ENCODE data around the gene SIRT3.
A peak's percentile ranks its signal among the peaks of the same experiment; 100 is the strongest.
"Not testable (repeated sequence)": the region's sequence is repeated elsewhere in the genome, so short reads cannot be mapped to it uniquely, and the experiment has no call there.

The SIRT3 gene

DNA sequence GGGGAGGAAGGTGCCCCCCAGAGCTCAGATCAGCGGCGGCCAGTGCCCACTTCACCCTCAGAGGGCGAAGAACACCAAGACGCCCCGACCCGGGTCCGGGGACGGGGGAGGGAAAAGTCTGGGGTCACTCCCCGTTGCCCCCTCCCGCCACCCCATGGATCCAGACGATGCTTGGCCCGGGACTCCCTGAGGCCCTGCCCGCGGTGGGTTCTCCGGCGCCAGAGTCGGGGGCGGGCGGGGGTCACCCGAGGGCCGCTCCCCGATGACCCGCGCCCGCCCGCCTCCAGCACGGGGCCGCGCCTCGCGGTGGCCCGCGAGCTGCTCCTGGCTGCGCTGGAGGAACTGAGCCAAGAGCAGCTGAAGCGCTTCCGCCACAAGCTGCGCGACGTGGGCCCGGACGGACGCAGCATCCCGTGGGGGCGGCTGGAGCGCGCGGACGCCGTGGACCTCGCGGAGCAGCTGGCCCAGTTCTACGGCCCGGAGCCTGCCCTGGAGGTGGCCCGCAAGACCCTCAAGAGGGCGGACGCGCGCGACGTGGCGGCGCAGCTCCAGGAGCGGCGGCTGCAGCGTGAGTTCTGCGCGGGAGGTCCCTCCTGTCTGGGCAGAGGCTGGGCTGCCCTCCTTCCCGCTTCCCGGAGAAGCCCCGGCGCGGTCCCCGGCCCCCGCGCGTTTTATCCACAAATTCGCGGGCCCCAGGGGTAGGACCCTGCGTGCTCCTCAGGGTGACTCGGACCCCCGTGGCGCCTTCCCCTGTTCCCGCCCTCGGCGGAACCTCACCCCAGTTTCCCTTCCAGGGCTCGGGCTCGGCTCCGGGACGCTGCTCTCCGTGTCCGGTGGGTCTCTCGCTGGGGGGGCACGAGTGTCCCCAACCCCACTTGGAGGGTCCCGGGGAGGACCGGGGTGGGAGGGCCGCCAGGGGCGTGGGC lies 43.2 kb upstream of the SIRT3 start:
- Mint-ChIP-seq H3K9me3 (no peaks in the 10 kb centered on the region), H3K4me3 (no peak overlapping the region), H3K27ac (peak overlapping the region; percentile 58), H3K4me1 (ENCODE audit: low read depth) (peaks cover 60% of the 10 kb centered on the region), H3K27me3 (peaks cover 80% of the 10 kb centered on the region), H3K36me3 (ENCODE audit: low read depth) (no peaks in the 10 kb centered on the region)
- intact Hi-C loops (cut with micrococcal nuclease): no loop called here

DNA sequence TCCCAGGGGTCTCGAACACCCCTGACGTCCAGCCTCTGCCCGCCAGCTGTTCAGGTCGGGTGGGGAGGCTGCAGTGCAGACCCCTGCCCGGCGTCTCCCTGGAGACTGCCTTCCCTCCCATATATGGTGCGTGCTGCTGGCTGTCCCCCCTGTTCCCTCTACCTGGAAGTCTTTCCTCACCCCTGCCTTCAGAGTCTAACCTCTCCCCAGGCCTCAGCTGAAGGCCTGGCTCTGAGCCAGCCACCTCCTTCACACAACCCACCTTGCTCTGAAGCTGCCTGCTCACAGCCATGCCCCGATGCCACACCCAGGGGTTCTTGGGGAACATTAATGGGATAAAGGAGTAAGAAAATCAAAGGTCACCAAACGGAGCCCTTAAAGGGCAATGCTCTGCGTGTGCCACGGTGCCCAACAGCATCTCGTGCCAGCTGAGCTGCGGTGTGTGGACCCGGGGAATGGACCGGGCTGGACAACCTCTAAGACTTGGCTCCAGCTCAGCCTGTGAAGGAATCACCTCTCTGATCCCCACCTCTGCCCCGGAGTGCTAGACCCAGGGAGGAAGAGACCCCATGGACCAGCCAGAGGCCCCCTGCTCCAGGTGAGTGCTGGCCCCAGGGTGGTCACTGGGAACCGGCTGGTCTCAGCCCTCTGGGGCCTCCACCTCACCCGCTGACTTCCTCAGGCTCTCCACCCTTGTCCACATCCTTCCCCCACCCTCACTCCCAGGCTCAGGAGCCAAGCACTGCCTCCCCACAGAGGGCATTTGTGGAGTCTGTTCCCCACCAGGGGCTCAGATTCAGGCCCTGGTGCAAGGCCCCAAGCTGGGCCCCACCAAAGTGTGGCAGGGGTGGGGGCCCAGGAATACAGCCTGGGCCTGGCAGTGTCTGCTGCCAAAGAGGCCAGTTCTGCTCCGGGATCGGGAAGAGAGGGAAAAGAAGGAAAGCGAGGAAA lies 42.1 kb upstream of the SIRT3 start, which contains the start of gene NLRP6:
Gene NLRP6, plus strand, starts transcription at position 407 of the 951 bp plus-strand sequence. Its CDS starts 163 bp downstream, at position 570.
- no peaks in the 10 kb centered on the region for H3K36me3 Mint-ChIP-seq (ENCODE audit: low read depth)
- intact Hi-C loops (cut with micrococcal nuclease): no loop called here
- H3K4me1 Mint-ChIP-seq (ENCODE audit: low read depth): peaks cover 64% of the 10 kb centered on the region
- H3K27ac Mint-ChIP-seq: peak within 1 kb of the TSS; percentile 58
- no peak within 1 kb of the TSS for H3K4me3 Mint-ChIP-seq
- peaks cover 69% of the 10 kb centered on the region for H3K27me3 Mint-ChIP-seq
- H3K9me3 Mint-ChIP-seq: no peaks in the 10 kb centered on the region

DNA sequence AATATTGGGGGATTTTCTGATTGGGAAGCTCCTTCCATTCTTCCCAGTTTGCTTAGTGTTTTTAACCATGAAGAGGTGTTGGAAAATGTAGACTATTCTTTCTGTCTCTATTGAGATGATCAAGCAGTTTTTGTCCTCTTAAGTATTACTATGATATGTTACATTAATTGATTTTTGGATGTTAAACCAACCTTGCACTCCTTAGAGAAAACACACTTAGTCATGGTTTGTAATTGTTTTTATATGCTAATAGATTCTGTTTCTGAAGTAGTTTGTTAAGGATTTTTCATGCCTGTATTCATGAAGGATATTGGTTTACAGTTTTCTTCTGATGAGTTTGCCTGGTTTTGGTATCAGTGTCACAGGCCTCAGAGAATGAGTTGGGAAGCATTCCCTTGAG lies 40.1 kb upstream of the SIRT3 start:
- Mint-ChIP-seq H3K9me3 (no peaks in the 10 kb centered on the region), H3K36me3 (ENCODE audit: low read depth) (no peaks in the 10 kb centered on the region), H3K4me3 (no peak overlapping the region), H3K4me1 (ENCODE audit: low read depth) (peaks cover 53% of the 10 kb centered on the region), H3K27ac (no peak overlapping the region), H3K27me3 (peaks cover 59% of the 10 kb centered on the region)
- intact Hi-C loops (cut with micrococcal nuclease): no loop called here

DNA sequence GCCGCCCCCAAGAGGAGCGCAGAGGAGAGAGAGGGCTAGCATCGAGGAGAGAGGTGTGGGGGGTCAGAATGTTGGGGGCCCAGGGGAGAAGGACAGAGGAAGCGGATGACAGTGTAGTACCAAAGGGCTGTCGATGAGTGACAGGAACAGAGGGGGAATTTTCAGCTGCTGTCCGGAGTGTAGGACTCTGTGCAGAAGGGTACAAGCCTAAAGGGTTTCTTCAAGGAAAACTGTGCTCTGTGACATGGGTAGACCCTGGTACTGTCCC lies 36.7 kb upstream of the SIRT3 start:
- Mint-ChIP-seq H3K36me3 (ENCODE audit: low read depth) (no peaks in the 10 kb centered on the region), H3K27ac (peak overlapping the region; percentile 99), H3K27me3 (peaks cover 27% of the 10 kb centered on the region), H3K4me1 (ENCODE audit: low read depth) (peaks cover 59% of the 10 kb centered on the region), H3K9me3 (no peaks in the 10 kb centered on the region), H3K4me3 (no peak overlapping the region)
- intact Hi-C loops (cut with micrococcal nuclease): loop anchor here (5.0 kb wide), 1 partner anchor 34 kb away; the partner anchor contains the start of gene IFITM2

DNA sequence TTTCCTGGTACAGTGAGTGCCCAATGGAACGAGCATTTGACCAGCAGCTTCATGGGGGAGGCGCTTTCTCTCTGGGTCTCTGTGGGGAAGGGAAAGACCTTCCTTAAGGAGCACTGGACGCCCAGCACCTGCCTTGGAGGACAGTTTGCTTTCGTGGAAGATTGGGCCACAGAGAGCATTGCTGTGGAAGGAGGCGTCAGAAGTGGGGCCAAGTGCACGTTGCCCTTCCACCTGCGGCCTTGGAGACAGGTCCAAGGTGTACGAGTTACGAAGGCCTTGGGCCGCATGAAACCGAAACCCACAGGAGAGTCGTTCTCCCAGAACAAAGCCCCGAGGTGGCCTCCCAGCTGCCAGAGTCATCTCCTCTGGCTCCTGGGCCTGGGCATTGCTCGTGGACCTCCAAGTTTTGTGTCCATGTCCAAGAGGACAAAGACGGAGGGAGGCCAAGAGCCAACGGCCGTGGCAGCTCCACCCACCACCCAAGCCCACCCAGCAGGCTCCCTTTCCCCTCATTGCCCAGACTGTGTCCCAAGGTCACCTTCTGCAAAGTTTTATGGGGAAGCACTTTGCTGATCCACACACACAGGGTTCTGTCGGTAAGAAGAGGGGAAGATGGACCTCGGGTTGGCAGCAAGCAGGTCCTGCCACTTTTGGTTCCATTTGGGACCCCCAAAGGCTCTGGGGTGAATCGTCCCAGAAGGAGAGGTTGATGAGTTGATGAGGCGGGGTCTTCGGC lies 36.2 kb upstream of the SIRT3 start:
- Mint-ChIP-seq H3K27me3 (peaks cover 23% of the 10 kb centered on the region), H3K4me3 (no peak overlapping the region), H3K9me3 (no peaks in the 10 kb centered on the region), H3K36me3 (ENCODE audit: low read depth) (no peaks in the 10 kb centered on the region), H3K4me1 (ENCODE audit: low read depth) (peaks cover 59% of the 10 kb centered on the region), H3K27ac (peak overlapping the region; percentile 99)
- intact Hi-C loops (cut with micrococcal nuclease): loop anchor here (5.0 kb wide), 1 partner anchor 35 kb away; the partner anchor contains the start of gene IFITM2

DNA sequence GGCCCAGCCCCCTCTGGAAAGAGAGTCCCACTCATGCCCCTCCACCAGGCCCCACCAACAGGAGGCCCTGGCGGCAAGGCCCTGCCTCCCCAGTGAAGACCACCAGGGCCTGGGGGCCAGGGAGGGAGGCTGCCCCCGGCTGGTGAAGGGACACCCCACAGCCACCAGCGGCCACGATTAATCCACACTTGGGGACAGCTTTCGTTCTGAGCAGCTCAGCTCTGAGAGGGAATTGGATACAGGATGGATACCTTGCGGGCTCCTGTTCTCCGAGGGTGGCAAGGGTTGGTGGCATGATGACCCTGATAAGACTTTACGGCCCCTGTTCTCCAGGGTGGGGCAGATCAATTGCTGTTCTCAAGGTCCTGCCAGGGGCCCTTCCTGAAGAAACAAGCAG lies 35.2 kb upstream of the SIRT3 start:
- no peaks in the 10 kb centered on the region for H3K9me3 Mint-ChIP-seq
- intact Hi-C loops (cut with micrococcal nuclease): loop anchor here (5.0 kb wide), 1 partner anchor 36 kb away; the partner anchor contains the start of gene IFITM2
- H3K27ac Mint-ChIP-seq: peak overlapping the region; percentile 99
- H3K36me3 Mint-ChIP-seq (ENCODE audit: low read depth): no peaks in the 10 kb centered on the region
- peaks cover 15% of the 10 kb centered on the region for H3K27me3 Mint-ChIP-seq
- H3K4me1 Mint-ChIP-seq (ENCODE audit: low read depth): peaks cover 65% of the 10 kb centered on the region
- H3K4me3 Mint-ChIP-seq: no peak overlapping the region

DNA sequence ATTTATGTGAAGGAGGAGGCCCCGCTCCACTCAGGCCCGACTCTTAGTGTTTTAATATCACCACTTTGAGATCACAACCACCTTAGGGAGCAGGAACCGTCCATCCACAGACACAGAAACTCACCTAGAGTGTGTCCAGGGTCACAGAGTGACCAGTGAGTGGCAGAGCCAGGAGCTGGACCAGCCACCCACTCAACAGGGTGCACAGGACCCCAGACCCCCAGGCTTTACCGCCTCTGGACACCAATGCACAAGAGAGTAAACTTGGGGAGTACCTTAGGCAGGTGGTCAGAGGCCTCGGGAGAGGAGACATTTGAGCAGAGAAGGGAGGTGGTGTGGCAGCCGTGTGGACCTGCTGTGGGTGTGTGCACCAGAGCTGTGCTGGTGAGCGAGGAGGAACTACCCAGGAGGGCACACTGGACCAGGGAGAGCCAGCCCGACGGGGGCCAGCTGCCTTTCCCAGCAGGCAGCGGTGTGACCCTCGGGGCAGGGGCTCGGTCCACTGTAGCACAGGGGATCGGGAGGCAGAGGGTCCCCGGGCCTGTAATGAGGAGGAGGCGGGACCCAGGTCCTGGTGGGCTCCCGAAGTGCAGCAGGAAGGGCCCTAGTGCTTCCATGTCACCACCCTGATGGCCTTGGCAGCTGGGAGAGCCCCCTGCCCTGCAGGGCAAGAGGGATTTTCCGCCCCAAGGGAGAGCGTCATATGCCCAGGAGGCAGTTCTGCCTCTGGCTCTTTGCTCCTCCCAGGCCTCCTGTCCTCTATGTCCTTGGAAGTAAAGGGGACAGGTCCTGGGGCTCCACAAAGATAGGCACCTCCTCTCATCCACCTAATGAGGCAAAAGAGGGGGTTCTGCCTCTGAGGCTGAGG lies 34.5 kb upstream of the SIRT3 start:
- Mint-ChIP-seq H3K27ac (peak overlapping the region; percentile 99), H3K4me1 (ENCODE audit: low read depth) (peaks cover 65% of the 10 kb centered on the region), H3K27me3 (peaks cover 12% of the 10 kb centered on the region), H3K36me3 (ENCODE audit: low read depth) (no peaks in the 10 kb centered on the region), H3K4me3 (peak overlapping the region; percentile 2), H3K9me3 (no peaks in the 10 kb centered on the region)
- intact Hi-C loops (cut with micrococcal nuclease): loop anchor here (5.0 kb wide), 1 partner anchor 37 kb away; the partner anchor contains the start of gene IFITM2

DNA sequence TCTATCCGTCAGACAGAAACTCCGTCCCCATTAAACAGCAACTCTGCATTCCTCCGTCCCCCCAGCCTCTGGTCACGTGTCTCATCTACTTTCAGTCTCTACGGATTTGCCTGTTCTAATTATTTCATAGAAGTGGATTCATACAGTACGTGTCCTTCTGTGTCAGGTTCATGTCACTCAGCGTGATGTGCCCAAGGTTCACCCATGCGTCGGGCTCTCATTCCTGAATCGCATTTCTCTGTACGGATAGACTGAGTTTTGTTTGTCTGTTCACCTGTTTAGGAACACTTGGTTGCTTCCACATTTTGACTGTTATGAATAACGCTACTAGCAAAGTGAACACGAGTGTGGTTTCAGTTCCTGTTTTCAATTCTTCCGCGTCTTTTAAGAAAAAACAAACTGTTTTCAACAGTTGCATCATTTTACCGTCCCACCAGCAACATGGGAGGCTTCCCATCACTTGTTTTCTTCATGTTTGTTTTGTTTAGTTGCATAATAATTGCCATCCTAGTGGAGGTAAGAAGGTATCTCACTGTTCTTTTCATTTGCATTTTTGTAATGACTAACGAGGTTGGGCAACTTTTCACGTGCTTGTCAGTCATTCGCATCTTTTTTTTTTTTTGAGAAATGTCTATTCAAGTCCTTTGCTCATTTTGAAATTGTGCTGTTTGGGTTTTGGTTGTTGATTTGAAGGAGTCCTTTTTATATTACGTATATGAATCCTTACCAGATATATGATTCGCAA lies 33.2 kb upstream of the SIRT3 start:
- H3K27me3 Mint-ChIP-seq: peaks cover 10% of the 10 kb centered on the region
- intact Hi-C loops (cut with micrococcal nuclease): loop anchor here (1.0 to 2.0 kb wide), 2 partner anchors 8 to 63 kb away; partner anchors contain the start of genes BET1L and RIC8A
- no peaks in the 10 kb centered on the region for H3K36me3 Mint-ChIP-seq (ENCODE audit: low read depth)
- H3K9me3 Mint-ChIP-seq: no peaks in the 10 kb centered on the region
- peak overlapping the region; percentile 77 for H3K4me3 Mint-ChIP-seq
- peak overlapping the region; percentile 99 for H3K27ac Mint-ChIP-seq
- peaks cover 55% of the 10 kb centered on the region for H3K4me1 Mint-ChIP-seq (ENCODE audit: low read depth)

DNA sequence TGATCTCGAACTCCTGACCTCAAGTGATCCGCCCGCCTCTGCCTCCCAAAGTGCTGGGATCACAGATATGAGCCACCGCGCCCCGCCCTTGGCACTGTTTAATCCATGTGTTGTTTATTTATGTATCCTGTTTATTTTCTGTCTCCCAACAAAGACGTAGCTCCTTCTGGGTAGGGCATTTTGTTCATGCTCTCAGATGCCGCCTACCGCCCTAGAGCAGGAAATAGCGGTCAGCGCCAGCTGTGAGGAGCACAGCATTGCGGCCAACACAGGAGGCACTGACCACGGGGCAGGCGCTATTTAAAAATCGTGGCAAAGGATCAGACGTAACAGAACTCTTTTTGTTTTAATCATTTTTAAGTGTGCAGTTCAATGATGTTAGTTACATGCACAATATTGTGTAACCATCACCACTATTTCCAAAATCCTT lies 32.6 kb upstream of the SIRT3 start:
- intact Hi-C loops (cut with micrococcal nuclease): loop anchor here (1.0 to 2.0 kb wide), 3 partner anchors 9 to 62 kb away; partner anchors contain the start of genes BET1L, PSMD13, RIC8A and SIRT3

DNA sequence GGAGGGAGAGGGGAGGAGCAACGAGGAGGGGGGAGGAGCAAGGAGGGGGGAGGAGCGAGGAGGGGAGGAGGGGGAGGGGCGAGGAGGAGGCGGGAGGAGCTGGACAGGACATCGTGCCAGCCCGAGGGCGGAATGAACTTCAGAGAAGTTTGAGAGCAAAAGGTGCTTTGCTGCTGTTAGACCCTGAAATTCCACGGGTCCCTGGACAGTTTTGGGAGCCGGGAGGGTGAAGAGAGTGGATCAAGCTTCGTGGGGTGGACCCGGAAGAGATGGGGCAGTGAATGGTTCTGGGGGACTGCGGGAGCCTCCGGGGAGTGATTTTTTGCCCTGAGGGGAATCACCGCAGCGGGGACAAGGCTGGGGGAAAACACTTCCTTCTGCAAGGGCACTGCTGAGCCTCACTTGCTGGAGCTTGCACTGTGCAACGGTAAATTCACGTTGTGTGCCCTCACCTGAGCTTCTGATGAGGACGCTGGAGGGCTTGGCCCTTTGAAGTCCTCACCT lies 31.4 kb upstream of the SIRT3 start:
- intact Hi-C loops (cut with micrococcal nuclease): no loop called here
- H3K27ac Mint-ChIP-seq: peak overlapping the region; percentile 99
- no peaks in the 10 kb centered on the region for H3K9me3 Mint-ChIP-seq
- peaks cover 5% of the 10 kb centered on the region for H3K27me3 Mint-ChIP-seq
- peaks cover 47% of the 10 kb centered on the region for H3K4me1 Mint-ChIP-seq (ENCODE audit: low read depth)
- no peaks in the 10 kb centered on the region for H3K36me3 Mint-ChIP-seq (ENCODE audit: low read depth)
- peak overlapping the region; percentile 77 for H3K4me3 Mint-ChIP-seq

More for the DNA sequence above, 32.6 kb upstream of the SIRT3 start:
- not testable (repeated sequence) for H3K9me3 Mint-ChIP-seq; H3K36me3 Mint-ChIP-seq (ENCODE audit: low read depth)
- Mint-ChIP-seq H3K27me3 (peaks cover 10% of the 10 kb centered on the region), H3K4me3 (peak overlapping the region; percentile 77), H3K27ac (peak overlapping the region; percentile 99), H3K4me1 (ENCODE audit: low read depth) (peaks cover 51% of the 10 kb centered on the region)

DNA sequence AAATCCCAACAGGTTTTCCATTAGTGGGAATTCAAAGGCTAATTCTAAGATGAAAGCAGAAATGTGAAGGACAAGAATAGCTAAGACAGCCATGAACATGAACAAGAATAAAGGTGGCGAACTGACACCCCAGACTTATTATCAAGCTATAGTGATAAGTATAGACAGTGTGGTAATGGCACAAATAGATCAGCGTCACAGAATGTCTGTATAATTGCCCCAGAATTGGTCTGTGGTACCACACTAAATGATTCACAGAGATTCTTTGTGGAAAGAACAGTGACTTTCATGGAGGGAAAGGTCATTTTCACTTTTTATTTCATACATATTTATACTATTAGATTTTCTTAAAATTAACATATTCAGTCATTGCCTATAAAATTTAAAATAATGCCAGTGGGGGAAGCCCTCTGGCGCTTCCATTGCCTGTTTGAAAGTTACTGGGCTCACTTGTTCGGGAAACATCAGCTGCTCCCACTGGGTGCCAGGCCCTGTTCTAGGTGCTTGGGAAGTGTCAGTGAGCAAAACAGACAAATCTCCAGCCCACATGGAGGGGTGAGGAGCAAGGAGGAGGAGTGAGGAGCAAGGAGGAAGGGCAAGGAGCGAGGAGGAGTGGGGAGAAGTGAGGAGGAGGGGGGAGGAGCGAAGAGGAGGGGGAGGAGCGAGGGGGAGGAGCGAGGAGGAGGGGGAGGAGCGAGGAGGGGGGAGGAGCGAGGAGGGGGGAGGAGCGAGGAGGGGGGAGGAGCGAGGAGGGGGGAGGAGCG lies 30.7 kb upstream of the SIRT3 start:
- H3K36me3 Mint-ChIP-seq (ENCODE audit: low read depth): no peaks in the 10 kb centered on the region
- peak overlapping the region; percentile 50 for H3K4me3 Mint-ChIP-seq
- no peaks in the 10 kb centered on the region for H3K9me3 Mint-ChIP-seq
- peak overlapping the region; percentile 99 for H3K27ac Mint-ChIP-seq
- peaks cover 44% of the 10 kb centered on the region for H3K4me1 Mint-ChIP-seq (ENCODE audit: low read depth)
- H3K27me3 Mint-ChIP-seq: peaks cover 2% of the 10 kb centered on the region
- intact Hi-C loops (cut with micrococcal nuclease): no loop called here

Measured in dendritic cell treated with granulocyte-macrophage colony-stimulating factor and Interleukin-4, amounts not matched to agents 40 ng/mL and 50 ng/mL, for 4 days (primary cell).